Measurements from ENCODE around the gene CASP14. TPM values are rescaled to one million over a fixed set of nuclear protein-coding genes. Genes with fewer than 3 reads are reported as not detected.
"Not testable (repeated sequence)": the region's sequence is repeated elsewhere in the genome, so short reads cannot be mapped to it uniquely, and the experiment has no call there.

The CASP14 gene
- total RNA-seq, 2 donors from 2014 or later, result 0.09 to 0.51 TPM

- Histone ChIP-seq H3K4me3 (no peak overlapping the region), H3K36me3 (no peaks in the 10 kb centered on the region), H3K4me1 (replicated peaks) (no peaks in the 10 kb centered on the region), H3K9me3 (no peaks in the 10 kb centered on the region), H3K27ac (no peak overlapping the region), H3K27me3 (replicated peaks; ENCODE audit: insufficient read depth) (no peaks in the 10 kb centered on the region)
- no peak for DNase-seq (ENCODE audit: low spot score)
- 75% methylated on average over 4 of the region's 4 CpGs for WGBS
- intact Hi-C loops (cut with DNase I), result no loop called here
- TF ChIP-seq POLR2A (IDR thresholded peaks at IDR 0.05), result no peak
- TF ChIP-seq POLR2AphosphoS5 (IDR thresholded peaks at IDR 0.05), result no peak
- TF ChIP-seq CTCF (IDR thresholded peaks at IDR 0.05), result no peak
Observed at GRCh38 chr19:15075806-15076205, 26.5 kb downstream of the CASP14 start.

- 60% methylated on average over 4 of the region's 4 CpGs for WGBS
- H3K4me1 ChIP-seq (replicated peaks); H3K9me3 ChIP-seq; intact Hi-C loops (cut with DNase I); H3K27ac ChIP-seq; DNase-seq (ENCODE audit: low spot score); H3K36me3 ChIP-seq; H3K27me3 ChIP-seq (replicated peaks; ENCODE audit: insufficient read depth); H3K4me3 ChIP-seq: not testable (repeated sequence)
Observed at GRCh38 chr19:15080002-15080401, 30.7 kb downstream of the CASP14 start.

- Histone ChIP-seq H3K4me1 (replicated peaks) (no peaks in the 10 kb centered on the region), H3K36me3 (no peaks in the 10 kb centered on the region), H3K9me3 (no peaks in the 10 kb centered on the region), H3K27me3 (replicated peaks; ENCODE audit: insufficient read depth) (no peaks in the 10 kb centered on the region), H3K4me3 (no peak within 1 kb of the TSS), H3K27ac (no peak within 1 kb of the TSS)
- TF ChIP-seq POLR2AphosphoS5 (IDR thresholded peaks at IDR 0.05) (no peak), CTCF (IDR thresholded peaks at IDR 0.05) (no peak), POLR2A (IDR thresholded peaks at IDR 0.05) (no peak)
- DNase-seq (ENCODE audit: low spot score), result no peak
- 62% methylated on average over 6 of the region's 6 CpGs for WGBS
- intact Hi-C loops (cut with DNase I), result no loop called here
Observed at GRCh38 chr19:15081911-15082310, 32.6 kb downstream of the CASP14 start, which contains the start of gene OR1I1. TSS of gene OR1I1 (plus strand) at chr19:15082211. CDS start at chr19:15087066, 4,855 bp downstream.

- no peaks in the 10 kb centered on the region for H3K27me3 ChIP-seq (replicated peaks; ENCODE audit: insufficient read depth)
- 80% methylated on average over 11 of the region's 11 CpGs for WGBS
- TF ChIP-seq POLR2A (IDR thresholded peaks at IDR 0.05) (no peak), CTCF (IDR thresholded peaks at IDR 0.05) (no peak), POLR2AphosphoS5 (IDR thresholded peaks at IDR 0.05) (no peak)
Observed at GRCh38 chr19:15087182-15087581, 37.9 kb downstream of the CASP14 start.

GRCh38 chr19:15091918-15092753, 42.9 kb downstream of the CASP14 start:
- H3K27me3 ChIP-seq (replicated peaks; ENCODE audit: insufficient read depth), result no peaks in the 10 kb centered on the region
- peak; percentile 59 for DNase-seq (ENCODE audit: low spot score)
- H3K4me1 ChIP-seq (replicated peaks), result no peaks in the 10 kb centered on the region
- no peaks in the 10 kb centered on the region for H3K36me3 ChIP-seq
- 11% methylated on average over 13 of the region's 13 CpGs for WGBS
- TF ChIP-seq POLR2AphosphoS5 (IDR thresholded peaks at IDR 0.05) (no peak), POLR2A (IDR thresholded peaks at IDR 0.05) (no peak), CTCF (IDR thresholded peaks at IDR 0.05) (peak; percentile 40 to 54 (median 51))
- no peak overlapping the region for H3K4me3 ChIP-seq
- no peaks in the 10 kb centered on the region for H3K9me3 ChIP-seq
- intact Hi-C loops (cut with DNase I), result loop anchor here (2.0 to 5.0 kb wide), 2 partner anchors 59 to 465 kb away; no protein-coding TSS in a partner anchor
- no peak overlapping the region for H3K27ac ChIP-seq

More at GRCh38 chr19:15087182-15087581, 37.9 kb downstream of the CASP14 start:
- intact Hi-C loops (cut with DNase I), result no loop called here
- Histone ChIP-seq H3K27ac (no peak overlapping the region), H3K4me1 (replicated peaks) (no peaks in the 10 kb centered on the region), H3K4me3 (no peak overlapping the region), H3K9me3 (no peaks in the 10 kb centered on the region), H3K36me3 (no peaks in the 10 kb centered on the region)
- DNase-seq (ENCODE audit: low spot score), result no peak

Data from prostate gland (tissue), 2 donors.